A549 (cell line): ENCODE measurements around the gene SLC17A2. TPM values are rescaled to one million over a fixed set of nuclear protein-coding genes. Genes with fewer than 3 reads are reported as not detected.
A peak's percentile ranks its signal among the peaks of the same experiment; 100 is the strongest.

Experiments
- ATAC-seq, 2 experiments: fragments of 200-7000 bp in 1 of 2; fragments of >200 bp in 1 of 2; cut with Nextera tagmentation in 1 of 2; cut with Tn5 transposase in 1 of 2; 3 replicates each; pipeline versions ENCODE4 v1.8.0 to v1.9.1; 2018 to 2020; ENCODE audit warnings: mild to moderate bottlenecking in 1 of 2, moderate library complexity in 1 of 2
- CTCF ChIA-PET: fragments of 300-600 bp; sonication (Branson Sonifier 250); formaldehyde crosslinking; extraction: SDS; loops from one replicate; lab custom pipeline; 2021; ENCODE audit warnings: antibody characterized with exemption, inconsistent platforms; lab: Yijun Ruan, JAX
- POLR2A ChIA-PET: fragments of 350-600 bp; formaldehyde crosslinking; extraction: SDS; loops from one replicate; lab custom pipeline; 2021; ENCODE audit warnings: antibody characterized with exemption, inconsistent platforms; lab: Yijun Ruan, JAX
- DNase-seq, 2 experiments: peaks; one replicate each; pipeline versions ENCODE4 v3.0.0 to v3.0.0-alpha.2; 2011 to 2016; ENCODE audit warnings: low read depth in 1 of 2, low spot score in 1 of 2
- FAIRE-seq: peaks from 2 replicates; lab custom pipeline; 2011; peaks lifted over from hg19 to GRCh38; lab: Jason Lieb, UNC
- H3K27ac ChIP-seq, 2 experiments: fragments of >200 bp; sonication (Bioruptor Twin); formaldehyde crosslinking; 3 replicates each; pipeline ENCODE4 v1.5.1; 2016 to 2017
- H3K4me1 ChIP-seq: fragments of >200 bp; sonication (Bioruptor Twin); formaldehyde crosslinking; 3 replicates; pipeline ENCODE4 v1.6.1; 2016
- H3K4me2 ChIP-seq: fragments of >200 bp; sonication (Bioruptor Twin); formaldehyde crosslinking; 3 replicates; pipeline ENCODE4 v1.6.1; 2016
- H3K4me3 ChIP-seq: fragments of >200 bp; sonication (Bioruptor Twin); formaldehyde crosslinking; 3 replicates; pipeline ENCODE4 v1.5.1; 2016
- H3K9me3 ChIP-seq: fragments of >200 bp; sonication (Bioruptor Twin); formaldehyde crosslinking; 3 replicates; pipeline ENCODE4 v1.6.1; 2016
- BHLHE40 ChIP-seq: IDR thresholded peaks from 2 replicates; pipeline ENCODE4 v1.6.1; 2012; ENCODE audit warnings: low read depth, low read length, inconsistent platforms
- CEBPB ChIP-seq, 2 experiments: fragments of >200 bp in 1 of 2; sonication (Bioruptor Twin) in 1 of 2; formaldehyde crosslinking in 1 of 2; IDR thresholded peaks; 2 replicates each; pipeline ENCODE4 v1.6.1; 2012 to 2016
- CHD4 ChIP-seq: fragments of 200-600 bp; sonication (generic); IDR thresholded peaks from 2 replicates; pipeline ENCODE4 v1.6.1; 2016; ENCODE audit warnings: antibody characterized with exemption, mild to moderate bottlenecking, borderline replicate concordance
- CTCF ChIP-seq: fragments of >200 bp; sonication (Bioruptor Twin); formaldehyde crosslinking; IDR thresholded peaks from 3 replicates; pipeline ENCODE4 v1.5.1; 2016
- EHF ChIP-seq: fragments of 250-450 bp; sonication (Bioruptor Pico); IDR thresholded peaks from 2 replicates; pipeline ENCODE4 v1.5.0; 2020; ENCODE audit warnings: mild to moderate bottlenecking
- EP300 ChIP-seq, 2 experiments: fragments of >200 bp; sonication (Bioruptor Twin); formaldehyde crosslinking; IDR thresholded peaks; 2 replicates in 1 of 2; 3 replicates in 1 of 2; pipeline ENCODE4 v1.6.1; 2016 to 2017
- FOSB ChIP-seq: fragments of 250-450 bp; sonication (Bioruptor Pico); IDR thresholded peaks from 2 replicates; pipeline ENCODE4 v1.5.0; 2020; ENCODE audit warnings: mild to moderate bottlenecking, moderate library complexity
- FOSL2 ChIP-seq, 2 experiments: fragments of 450-650 bp in 1 of 2; fragments of >200 bp in 1 of 2; sonication (Bioruptor Twin) in 1 of 2; formaldehyde crosslinking; IDR thresholded peaks; 2 replicates each; pipeline versions ENCODE4 v1.5.0 to v1.6.1; 2016 to 2020; ENCODE audit warnings: mild to moderate bottlenecking in 1 of 2, moderate library complexity in 1 of 2
- GATA3 ChIP-seq: IDR thresholded peaks from 2 replicates; pipeline ENCODE4 v1.6.1; 2012; ENCODE audit warnings: borderline replicate concordance
- HEYL ChIP-seq: fragments of 250-450 bp; sonication (Bioruptor Pico); IDR thresholded peaks from 2 replicates; pipeline ENCODE4 v1.8.0; 2021; ENCODE audit warnings: mild to moderate bottlenecking, moderate library complexity
- HOXB5 ChIP-seq: fragments of 250-450 bp; sonication (Bioruptor Pico); IDR thresholded peaks from 2 replicates; pipeline ENCODE4 v1.5.0; 2020; ENCODE audit warnings: mild to moderate bottlenecking, moderate library complexity
- JUN ChIP-seq, 2 experiments: fragments of >200 bp; sonication (Bioruptor Twin); formaldehyde crosslinking; IDR thresholded peaks; 2 replicates in 1 of 2; 3 replicates in 1 of 2; pipeline ENCODE4 v1.6.1; 2016 to 2017
- KDM5A ChIP-seq: fragments of 200-600 bp; sonication (generic); IDR thresholded peaks from 2 replicates; pipeline ENCODE4 v1.6.1; 2016; ENCODE audit warnings: antibody characterized with exemption, mild to moderate bottlenecking
- MAFK ChIP-seq: fragments of 450-650 bp; IDR thresholded peaks from 2 replicates; pipeline ENCODE4 v1.6.1; 2014; ENCODE audit not compliant: partially characterized antibody
- MAZ ChIP-seq: fragments of 150-350 bp; IDR thresholded peaks from 2 replicates; pipeline ENCODE4 v1.6.1; 2014; ENCODE audit warnings: antibody characterized with exemption, low read depth, low read length, borderline replicate concordance
- NFE2L2 ChIP-seq: fragments of 150-350 bp; conservative IDR thresholded peaks from 2 replicates; pipeline ENCODE4 v1.6.1; 2014; ENCODE audit warnings: low read length
- NR3C1 ChIP-seq: fragments of >200 bp; sonication (Bioruptor Twin); formaldehyde crosslinking; IDR thresholded peaks from 3 replicates; pipeline ENCODE4 v1.6.1; 2017
- PHF8 ChIP-seq: fragments of 200-600 bp; sonication (generic); IDR thresholded peaks from 2 replicates; pipeline ENCODE4 v1.6.1; 2016; ENCODE audit warnings: low read depth, mild to moderate bottlenecking, antibody characterized with exemption, moderate library complexity, borderline replicate concordance
- POLR2A ChIP-seq: IDR thresholded peaks from 2 replicates; pipeline ENCODE4 v1.6.1; 2012; ENCODE audit warnings: mild to moderate bottlenecking, low read length
- POLR2AphosphoS2 ChIP-seq: conservative IDR thresholded peaks from 2 replicates; pipeline ENCODE4 v1.6.1; 2012; ENCODE audit warnings: low read length, improper control_type of control experiment, inconsistent platforms
- SMC3 ChIP-seq: fragments of >200 bp; sonication (Bioruptor Twin); formaldehyde crosslinking; IDR thresholded peaks from 3 replicates; pipeline ENCODE4 v1.6.1; 2018; ENCODE audit warnings: inconsistent platforms
- SREBF2 ChIP-seq: fragments of 450-650 bp; IDR thresholded peaks from 2 replicates; pipeline ENCODE4 v1.6.1; 2014; ENCODE audit warnings: mild to moderate bottlenecking, moderate library complexity
- TFCP2L1 ChIP-seq: fragments of 250-450 bp; sonication (Bioruptor Pico); IDR thresholded peaks from 2 replicates; pipeline ENCODE4 v1.5.0; 2021; ENCODE audit warnings: mild to moderate bottlenecking
- TP53 ChIP-seq: fragments of 250-450 bp; sonication (Bioruptor Pico); IDR thresholded peaks from 2 replicates; pipeline ENCODE4 v1.5.0; 2021; ENCODE audit warnings: mild to moderate bottlenecking, moderate library complexity
- WGBS: methylation state at CpG from one replicate; pipeline ENCODE4 v1.1.6; 2017; ENCODE audit errors: missing lambda C conversion rate; 5-methylcytosine and 5-hydroxymethylcytosine counted together
- polyA plus RNA-seq, 4 experiments: library from polyadenylated mRNA; depleted of rRNA in 3 of 4; stranded (reverse); fragments of >200 nt; fragmentation: RNase III in 1 of 4; extraction: RNeasy Plus Mini Kit Qiagen cat#74134 plus additional on column Dnase treatment in 1 of 4; gene quantifications; 2 replicates in 3 of 4; 3 replicates in 1 of 4; pipeline ENCODE4 v1.2.3, GENCODE V29; 2011 to 2017

SLC17A2 gene
- polyA plus RNA-seq, 2 of the 4 experiments (the other 2 are of a cell fraction) = not detected

- no peak within 1 kb of the TSS for H3K4me3 ChIP-seq
- ATAC-seq = peak in 1 of 2 experiments; percentile 30; a peak in 2 of 6 replicates
- POLR2A ChIA-PET = no interaction called here
- peaks cover 43% of the 10 kb centered on the region for H3K4me1 ChIP-seq
- peak within 1 kb of the TSS; percentile 58 for H3K4me2 ChIP-seq
- no peak for FAIRE-seq
- DNase-seq = no peak
- CTCF ChIA-PET = interaction anchor here (1.0 to 1.6 kb wide), 3 partner anchors 11 to 86 kb away, joined by 3 to 4 read pairs (median 3); no protein-coding TSS in a partner anchor
- peak within 1 kb of the TSS; percentile 91 to 92 for H3K27ac ChIP-seq
- TF ChIP-seq SMC3 (0 out of 3 replicates have a peak, but pooled peaks have one; percentile 9), CEBPB (IDR thresholded peaks at IDR 0.05) (no peak), HOXB5 (CRISPR knock-in tag) (no peak), KDM5A (no peak), TFCP2L1 (CRISPR knock-in tag) (no peak), EP300 (IDR thresholded peaks at IDR 0.05) (peak in 1 of 2 experiments; percentile 40; a peak in 1 of 5 replicates), JUN (IDR thresholded peaks at IDR 0.05) (0 out of 5 replicates have a peak, but pooled peaks of 1 of the 2 experiments have one; percentile 19), CTCF (no peak), TP53 (CRISPR knock-in tag) (no peak)
- TF ChIP-seq, all 56 proteins: peak for 3
- no peaks in the 10 kb centered on the region for H3K9me3 ChIP-seq
- WGBS = 9% methylated on average over 3 of the region's 3 CpGs
These were observed 56.4 kb downstream of the SLC17A2 start, which contains the start of gene SLC17A3 for GRCh38 chr6:25874118-25874517. Gene SLC17A3, minus strand, starts transcription at chr6:25874243. Its CDS starts 5,856 bp downstream, at chr6:25868387.

- Histone ChIP-seq H3K4me3 (no peak overlapping the region), H3K27ac (peak overlapping the region; percentile 91 to 92), H3K4me2 (peak overlapping the region; percentile 58), H3K4me1 (peaks cover 43% of the 10 kb centered on the region), H3K9me3 (no peaks in the 10 kb centered on the region)
- DNase-seq (no peak), FAIRE-seq (no peak), ATAC-seq (no peak)
- WGBS = 52% methylated on average over 1 of the region's 1 CpG
- ChIA-PET CTCF (interaction anchor here (1.6 kb wide), 1 partner anchor 10 kb away, joined by 4 read pairs; no protein-coding TSS in a partner anchor), POLR2A (no interaction called here)
- TF ChIP-seq TP53 (CRISPR knock-in tag) = no peak
- no peak for TF ChIP-seq NR3C1
- TF ChIP-seq SREBF2 = no peak
- no peak for TF ChIP-seq FOSL2 (IDR thresholded peaks at IDR 0.05)
- TF ChIP-seq FOSL2 (CRISPR knock-in tag; IDR thresholded peaks at IDR 0.05) = no peak
- TF ChIP-seq CHD4 = no peak
- TF ChIP-seq EHF = no peak
- no peak for TF ChIP-seq PHF8
- no peak for TF ChIP-seq NFE2L2
- no peak for TF ChIP-seq FOSB (CRISPR knock-in tag)
- no peak for TF ChIP-seq POLR2A
- TF ChIP-seq BHLHE40 = no peak
- no peak for TF ChIP-seq HEYL (CRISPR knock-in tag)
- no peak for TF ChIP-seq MAZ
- TF ChIP-seq HOXB5 (CRISPR knock-in tag) = no peak
- no peak for TF ChIP-seq POLR2AphosphoS2
These were observed 57.7 kb downstream of the SLC17A2 start for GRCh38 chr6:25872814-25873213.

- TF ChIP-seq GATA3 = no peak
- peak; percentile 73 for TF ChIP-seq MAFK
- H3K4me3 ChIP-seq = no peak overlapping the region
- no peaks in the 10 kb centered on the region for H3K9me3 ChIP-seq
- H3K4me2 ChIP-seq = no peak overlapping the region
- ChIA-PET POLR2A (no interaction called here), CTCF (interaction anchor here (0.9 kb wide), 1 partner anchor 37 kb away, joined by 4 read pairs; no protein-coding TSS in a partner anchor)
- peaks cover 21% of the 10 kb centered on the region for H3K4me1 ChIP-seq
- no peak for DNase-seq
- WGBS = 73% methylated on average over 1 of the region's 1 CpG
- FAIRE-seq = no peak
- H3K27ac ChIP-seq = 0 out of 6 replicates have a peak overlapping the region, but pooled peaks of 1 of the 2 experiments have one; percentile 25
- no peak for ATAC-seq
These were observed 60.7 kb downstream of the SLC17A2 start for GRCh38 chr6:25869840-25870239.
